Neural progenitor cell (in vitro differentiated cells): ENCODE data around the gene CCNB1.

ENCODE experiments used
- CTCF ChIP-seq: fragments of 200-600 bp; sonication (generic); IDR thresholded peaks from 2 replicates; pipeline ENCODE4 v1.5.1; 2017; ENCODE audit warnings: antibody characterized with exemption, mild to moderate bottlenecking
- EZH2 ChIP-seq: fragments of 200-600 bp; sonication (generic); IDR thresholded peaks from 2 replicates; pipeline ENCODE4 v1.6.1; 2017; ENCODE audit warnings: antibody characterized with exemption, mild to moderate bottlenecking, moderate library complexity
- EZH2phosphoT487 ChIP-seq: fragments of 200-600 bp; sonication (generic); IDR thresholded peaks from 2 replicates; pipeline ENCODE4 v1.6.1; 2017; ENCODE audit warnings: antibody characterized with exemption

- no peak for TF ChIP-seq CTCF
- TF ChIP-seq EZH2, result no peak
- no peak for TF ChIP-seq EZH2phosphoT487
Observed at GRCh38 chr5:69206528-69207190, 39.7 kb downstream of the CCNB1 start.
